ENCODE results near the gene IRAK2.

Gene IRAK2

GRCh38 chr3:10195366-10196089 lies 30.8 kb downstream of the IRAK2 start:
- no peaks in the 10 kb centered on the region for H3K36me3 ChIP-seq (ENCODE audit: control insufficient read depth, insufficient read depth, low read length)
- DNase-seq (ENCODE audit: extremely low read depth, insufficient read length), result peak; percentile 32
- no peak overlapping the region for H3K4me3 ChIP-seq (replicated peaks; ENCODE audit: low read depth, low read length)
- no peak for TF ChIP-seq CTCF (IDR thresholded peaks at IDR 0.05; ENCODE audit: insufficient read depth, low read length, poor library complexity, severe bottlenecking)
- H3K27me3 ChIP-seq (replicated peaks; ENCODE audit: control insufficient read depth, insufficient read depth, low read length), result no peaks in the 10 kb centered on the region

DNA sequence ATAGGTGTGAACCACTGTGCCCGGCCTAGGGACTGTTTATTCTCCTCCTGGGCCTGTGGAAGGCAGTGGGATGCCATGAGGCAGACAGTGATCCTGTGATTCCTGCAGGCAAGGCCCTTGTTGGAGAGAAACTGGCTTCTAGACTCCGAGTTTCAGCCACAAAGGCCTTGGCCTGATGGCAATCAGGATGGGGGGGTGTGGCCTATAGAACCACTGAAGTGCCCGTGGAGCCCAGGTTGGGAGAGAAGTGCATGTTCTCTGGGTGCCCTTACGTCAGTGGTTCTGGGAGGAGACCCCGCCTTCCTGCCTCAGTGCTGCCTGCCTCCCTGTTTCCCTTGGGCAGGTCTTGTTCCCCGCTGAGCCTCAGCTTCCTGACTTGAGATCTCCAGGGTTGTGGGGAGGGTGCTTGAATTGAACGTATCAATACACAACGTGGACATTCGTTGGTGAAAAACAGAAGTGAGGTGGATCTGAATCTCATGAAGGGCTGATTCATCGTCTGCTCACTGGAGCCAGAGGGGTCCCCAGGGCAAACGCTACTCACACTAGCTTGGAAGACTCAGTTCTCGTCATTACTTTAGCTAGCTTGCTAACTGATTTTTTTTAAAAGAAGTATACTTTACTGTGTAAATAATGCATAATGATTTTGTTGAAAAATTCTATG lies 31.8 kb downstream of the IRAK2 start:
- Histone ChIP-seq H3K36me3 (ENCODE audit: control insufficient read depth, insufficient read depth, low read length) (no peaks in the 10 kb centered on the region), H3K4me3 (replicated peaks; ENCODE audit: low read depth, low read length) (no peak overlapping the region), H3K27me3 (replicated peaks; ENCODE audit: control insufficient read depth, insufficient read depth, low read length) (no peaks in the 10 kb centered on the region)
- DNase-seq (ENCODE audit: extremely low read depth, insufficient read length), result peak; percentile 48
- no peak for TF ChIP-seq CTCF (IDR thresholded peaks at IDR 0.05; ENCODE audit: insufficient read depth, low read length, poor library complexity, severe bottlenecking)

- no peak for TF ChIP-seq CTCF (IDR thresholded peaks at IDR 0.05; ENCODE audit: insufficient read depth, low read length, poor library complexity, severe bottlenecking)
- Histone ChIP-seq H3K27me3 (replicated peaks; ENCODE audit: control insufficient read depth, insufficient read depth, low read length) (no peaks in the 10 kb centered on the region), H3K36me3 (ENCODE audit: control insufficient read depth, insufficient read depth, low read length) (no peaks in the 10 kb centered on the region), H3K4me3 (replicated peaks; ENCODE audit: low read depth, low read length) (no peak overlapping the region)
- no peak for DNase-seq (ENCODE audit: extremely low read depth, insufficient read length)
Observed at GRCh38 chr3:10198226-10198625, 33.5 kb downstream of the IRAK2 start.

- DNase-seq (ENCODE audit: extremely low read depth, insufficient read length), result peak; percentile 61
- Histone ChIP-seq H3K4me3 (replicated peaks; ENCODE audit: low read depth, low read length) (no peak overlapping the region), H3K36me3 (ENCODE audit: control insufficient read depth, insufficient read depth, low read length) (no peaks in the 10 kb centered on the region), H3K27me3 (replicated peaks; ENCODE audit: control insufficient read depth, insufficient read depth, low read length) (no peaks in the 10 kb centered on the region)
- TF ChIP-seq CTCF (IDR thresholded peaks at IDR 0.05; ENCODE audit: insufficient read depth, low read length, poor library complexity, severe bottlenecking), result no peak
Observed at GRCh38 chr3:10198761-10199649, 34.3 kb downstream of the IRAK2 start.

DNA sequence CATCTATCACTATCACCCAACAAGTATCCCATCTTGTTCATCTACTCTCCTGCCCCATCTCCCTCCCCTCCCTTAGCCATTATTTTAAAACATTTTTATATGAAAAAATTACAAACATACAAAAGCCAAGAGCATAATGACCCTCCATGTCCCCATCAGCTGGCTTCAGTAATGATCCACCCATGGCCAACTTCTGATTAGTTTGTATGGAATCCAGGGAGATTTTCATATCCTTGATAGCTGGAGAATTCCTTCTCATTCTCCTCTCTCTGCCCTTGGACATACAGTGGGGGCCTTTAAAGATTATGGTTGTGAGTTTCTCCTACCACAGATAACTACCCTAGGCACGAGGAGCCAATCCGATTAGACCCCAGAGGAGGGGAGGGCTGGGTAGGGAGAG lies 40.2 kb downstream of the IRAK2 start:
- no peaks in the 10 kb centered on the region for H3K27me3 ChIP-seq (replicated peaks; ENCODE audit: control insufficient read depth, insufficient read depth, low read length)
- no peak for TF ChIP-seq CTCF (IDR thresholded peaks at IDR 0.05; ENCODE audit: insufficient read depth, low read length, poor library complexity, severe bottlenecking)
- peaks cover 2% of the 10 kb centered on the region for H3K36me3 ChIP-seq (ENCODE audit: control insufficient read depth, insufficient read depth, low read length)
- DNase-seq (ENCODE audit: extremely low read depth, insufficient read length), result no peak
- H3K4me3 ChIP-seq (replicated peaks; ENCODE audit: low read depth, low read length), result no peak overlapping the region
